Activated T-cell treated with anti-CD3 and anti-CD28 coated beads, Interleukin-2, amount 50 U/mL, for 4 hours (primary cell): ENCODE results near the gene OSGEP. TPM values are rescaled to one million over a fixed set of nuclear protein-coding genes. Genes with fewer than 3 reads are reported as not detected.

Source experiments
- ATAC-seq, 2 donors: fragments of 200-7000 bp; cut with Tn5 transposase; one replicate each; pipeline ENCODE4 v1.10.0; 2021
- DNase-seq: peaks from one replicate; pipeline ENCODE4 v3.0.0-alpha.2; 2020
- H3K27me3 Mint-ChIP-seq: one replicate; pipeline ENCODE4 v1.8.0; 2021; ENCODE audit warnings: low read depth, mixed read lengths
- H3K36me3 Mint-ChIP-seq: one replicate; pipeline ENCODE4 v1.8.0; 2022; ENCODE audit warnings: mixed read lengths; ENCODE audit not compliant: insufficient read depth
- H3K4me1 Mint-ChIP-seq: one replicate; pipeline ENCODE4 v1.8.0; 2021; ENCODE audit warnings: low read depth, mixed read lengths
- H3K4me3 Mint-ChIP-seq: one replicate; pipeline ENCODE4 v1.8.0; 2021; ENCODE audit warnings: mild to moderate bottlenecking, moderate library complexity, mixed read lengths
- H3K9me3 Mint-ChIP-seq: one replicate; pipeline ENCODE4 v1.8.0; 2021; ENCODE audit warnings: mixed read lengths
- total RNA-seq, 3 donors: library from RNA; stranded (reverse); gene quantifications; one replicate each; pipeline ENCODE4 v1.2.1, GENCODE V29; 2021

Gene OSGEP
- total RNA-seq, 3 donors from 2014 or later: 73.4 to 86.5 (median 75.4) TPM

DNA sequence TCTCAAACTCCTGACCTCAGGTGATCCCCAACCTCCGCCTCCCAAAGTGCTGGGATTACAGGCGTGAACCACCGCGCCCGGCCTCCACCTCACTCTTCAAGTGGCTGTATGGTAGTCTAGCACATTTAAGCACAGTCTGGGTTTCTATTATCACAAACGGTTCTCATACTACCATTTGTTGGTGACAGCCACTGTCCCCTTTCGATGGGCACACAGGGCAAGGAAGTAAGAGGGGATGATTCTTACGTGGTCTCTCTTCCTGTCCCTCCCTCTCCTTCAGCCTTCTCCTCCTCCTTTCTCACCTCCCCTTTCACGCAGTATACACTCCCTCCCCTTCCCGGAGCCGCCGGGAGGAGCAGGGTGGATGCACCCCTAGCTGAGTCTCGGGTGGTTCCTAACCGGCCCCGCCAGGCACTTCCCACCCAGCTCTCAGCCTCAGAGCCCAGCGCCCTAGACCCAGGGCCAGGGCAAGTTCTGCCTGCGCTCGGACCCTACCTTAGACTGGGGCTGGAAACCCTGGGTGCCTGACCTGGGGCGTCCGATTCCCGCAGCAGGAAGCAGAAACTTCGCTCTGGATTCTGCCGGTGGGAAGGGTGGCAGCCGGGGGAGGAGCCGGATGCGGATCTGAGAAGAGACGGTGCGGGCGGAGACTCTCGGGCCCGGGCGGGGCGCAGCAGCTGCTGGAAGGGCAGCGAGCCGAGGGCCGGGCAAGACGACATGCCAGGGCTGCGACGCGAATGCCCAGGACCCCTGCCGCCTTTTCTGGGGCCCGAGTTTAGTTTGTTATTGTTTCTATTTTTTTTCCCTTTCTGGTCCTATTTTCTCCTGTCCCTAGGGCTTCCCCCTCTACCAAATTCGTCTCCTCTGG lies 41.5 kb downstream of the OSGEP start, which contains the start of gene TEP1:
Gene TEP1, minus strand, starts transcription at position 626 of the 868 bp plus-strand sequence. CDS start 5,062 bp downstream, outside the sequence.
- H3K4me1 Mint-ChIP-seq: peaks cover 48% of the 10 kb centered on the region
- H3K36me3 Mint-ChIP-seq: peaks cover 8% of the 10 kb centered on the region

DNA sequence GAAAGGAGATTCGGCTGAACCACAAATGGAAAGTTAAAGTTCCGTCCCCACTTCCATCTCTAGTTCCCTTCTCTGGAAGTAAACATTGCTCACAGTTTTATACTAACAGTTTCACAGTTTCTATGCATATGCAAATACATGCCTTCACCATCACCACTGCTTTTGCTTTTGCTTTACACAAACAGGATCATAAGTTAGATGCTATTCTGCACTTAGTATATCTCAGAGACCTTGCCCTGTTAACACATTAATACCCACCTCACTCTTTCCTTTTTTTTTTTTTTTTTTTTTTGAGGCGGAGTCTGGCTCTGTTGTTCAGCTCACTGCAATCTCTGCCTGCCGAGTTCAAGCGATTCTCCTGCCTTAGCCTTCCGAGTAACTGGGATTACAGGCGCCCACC lies 42.2 kb downstream of the OSGEP start:
- Mint-ChIP-seq H3K4me1 (peaks cover 49% of the 10 kb centered on the region), H3K4me3 (peak overlapping the region; percentile 94), H3K27me3 (no peaks in the 10 kb centered on the region), H3K9me3 (no peaks in the 10 kb centered on the region), H3K36me3 (peaks cover 13% of the 10 kb centered on the region)
- DNase-seq (no peak), ATAC-seq (peak; percentile 47 to 58)

More for the DNA sequence above, 41.5 kb downstream of the OSGEP start, which contains the start of gene TEP1:
- ATAC-seq (peak; percentile 87 to 88), DNase-seq (peak; percentile 57)
- no peaks in the 10 kb centered on the region for H3K9me3 Mint-ChIP-seq
- H3K27me3 Mint-ChIP-seq: no peaks in the 10 kb centered on the region
- peak within 1 kb of the TSS; percentile 94 for H3K4me3 Mint-ChIP-seq

DNA sequence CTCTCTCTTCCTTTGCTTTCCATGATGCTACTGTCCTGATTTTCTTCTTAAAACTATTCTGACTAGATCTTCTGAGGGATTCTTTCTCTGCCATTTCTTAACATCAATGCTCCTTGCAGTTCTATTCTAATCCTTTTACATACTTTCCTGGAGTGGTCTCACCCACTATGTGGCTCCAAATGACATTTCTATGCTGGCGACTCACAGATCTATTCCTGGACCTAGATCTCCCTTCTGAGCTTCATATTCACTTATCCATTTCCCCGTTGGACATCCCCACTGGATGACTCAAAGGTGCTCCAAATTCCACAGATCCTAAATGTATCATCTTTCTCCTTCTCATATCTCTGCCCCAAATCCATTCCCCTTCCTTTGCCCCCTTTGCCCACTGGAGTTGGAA lies 45.4 kb downstream of the OSGEP start:
- Mint-ChIP-seq H3K9me3 (no peaks in the 10 kb centered on the region), H3K27me3 (no peaks in the 10 kb centered on the region), H3K4me1 (peaks cover 47% of the 10 kb centered on the region), H3K36me3 (peaks cover 35% of the 10 kb centered on the region), H3K4me3 (no peak overlapping the region)
- DNase-seq (no peak), ATAC-seq (no peak)

DNA sequence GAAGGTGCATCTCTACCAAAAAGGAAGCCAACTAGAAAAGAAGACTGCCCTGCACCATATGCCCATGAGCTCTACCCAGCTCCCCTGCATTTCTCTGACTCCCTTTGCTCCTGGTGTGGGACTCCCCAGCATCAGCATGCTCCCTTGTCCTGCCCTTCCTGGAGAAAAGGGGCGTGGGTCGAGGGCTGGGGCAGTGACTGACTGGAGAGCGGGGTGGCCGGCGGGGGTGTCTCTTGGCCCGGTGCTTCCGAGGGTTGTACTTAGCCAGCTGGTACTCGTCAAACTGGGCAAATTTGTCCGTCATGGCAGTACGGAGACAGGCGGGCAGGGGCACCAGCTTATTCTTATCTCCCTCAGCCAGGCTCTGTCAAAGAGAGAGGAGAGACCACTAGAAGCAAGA lies 51.1 kb downstream of the OSGEP start:
- peaks cover 53% of the 10 kb centered on the region for H3K36me3 Mint-ChIP-seq
- ATAC-seq: no peak

GRCh38 chr14:20400965-20401593 lies 53.5 kb downstream of the OSGEP start:
- Mint-ChIP-seq H3K27me3 (no peaks in the 10 kb centered on the region), H3K4me3 (peak overlapping the region; percentile 71), H3K36me3 (peaks cover 44% of the 10 kb centered on the region), H3K4me1 (peaks cover 29% of the 10 kb centered on the region), H3K9me3 (no peaks in the 10 kb centered on the region)
- no peak for DNase-seq
- peak; percentile 88 to 97 for ATAC-seq

More for the DNA sequence above, 51.1 kb downstream of the OSGEP start:
- DNase-seq: no peak
- no peaks in the 10 kb centered on the region for H3K27me3 Mint-ChIP-seq
- no peak overlapping the region for H3K4me3 Mint-ChIP-seq
- H3K4me1 Mint-ChIP-seq: peaks cover 33% of the 10 kb centered on the region
- no peaks in the 10 kb centered on the region for H3K9me3 Mint-ChIP-seq

DNA sequence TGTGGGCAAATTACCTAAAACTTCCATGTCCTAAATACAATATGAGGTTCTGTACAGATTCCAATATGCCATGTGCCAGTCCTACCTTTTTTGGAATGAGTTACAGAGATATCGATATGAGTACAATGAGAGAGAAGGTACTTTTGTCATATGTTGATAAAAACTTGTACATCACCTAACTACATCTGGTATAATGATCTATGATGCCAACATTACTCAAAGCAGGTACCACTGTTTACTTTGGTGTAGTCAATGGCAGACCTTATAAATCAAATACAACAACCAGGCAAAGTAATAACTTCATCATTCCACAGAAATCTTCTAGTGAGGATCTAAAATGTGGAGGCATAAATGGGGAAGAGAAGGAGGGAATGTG lies 54.0 kb downstream of the OSGEP start:
- Mint-ChIP-seq H3K27me3 (no peaks in the 10 kb centered on the region), H3K36me3 (peaks cover 45% of the 10 kb centered on the region), H3K4me1 (peaks cover 28% of the 10 kb centered on the region), H3K4me3 (peak overlapping the region; percentile 71), H3K9me3 (no peaks in the 10 kb centered on the region)
- peak; percentile 63 to 67 for ATAC-seq
- no peak for DNase-seq

- ATAC-seq: no peak
- peaks cover 40% of the 10 kb centered on the region for H3K36me3 Mint-ChIP-seq
- peaks cover 20% of the 10 kb centered on the region for H3K4me1 Mint-ChIP-seq
- no peak overlapping the region for H3K4me3 Mint-ChIP-seq
- DNase-seq: no peak
- no peaks in the 10 kb centered on the region for H3K27me3 Mint-ChIP-seq
- H3K9me3 Mint-ChIP-seq: no peaks in the 10 kb centered on the region
These were observed 57.1 kb downstream of the OSGEP start for GRCh38 chr14:20397511-20397910.

Other genes with a start within 250 kb of the OSGEP start
- not detected for gene OR11H6, start 231.1 kb downstream of the OSGEP start, total RNA-seq
- gene OR11H7, start 225.8 kb downstream of the OSGEP start, total RNA-seq: not detected
- gene OR11H4, start 215.5 kb downstream of the OSGEP start, total RNA-seq: not detected
- 10 to 100 TPM; 40.3 to 41.9 (median 41.5) TPM for gene TTC5, start 148.9 kb downstream of the OSGEP start, total RNA-seq
- gene CCNB1IP1, start 121.5 kb downstream of the OSGEP start, total RNA-seq: 10 to 100 TPM; 28.9 to 38.0 (median 33.0) TPM
- 10 to 100 TPM; 16.9 to 22.9 (median 22.1) TPM for gene PARP2, start 111.2 kb downstream of the OSGEP start, total RNA-seq
- gene TEP1, start 41.3 kb downstream of the OSGEP start, total RNA-seq: 10 to 100 TPM; 14.7 to 21.7 (median 19.3) TPM
- gene KLHL33, start 18.6 kb downstream of the OSGEP start, total RNA-seq: under 1 TPM in 1 of 3 donors, not detected in 2; 0.05 TPM
- gene APEX1, start 414 bp upstream of the OSGEP start, total RNA-seq: 100 to 1,000 TPM; 265 to 309 (median 300) TPM
- 10 to 100 TPM; 33.6 to 43.4 (median 39.9) TPM for gene PIP4P1, start 6.6 kb upstream of the OSGEP start, total RNA-seq
- gene PNP, start 14.6 kb upstream of the OSGEP start, total RNA-seq: 100 to 1,000 TPM; 198 to 236 (median 221) TPM
- gene RNASE10, start 50.7 kb upstream of the OSGEP start, total RNA-seq: under 1 TPM in 2 of 3 donors, not detected in 1; 0.16 to 0.30 TPM
- gene RNASE9, start 106.2 kb upstream of the OSGEP start, total RNA-seq: not detected
- gene RNASE11, start 133.2 kb upstream of the OSGEP start, total RNA-seq: not detected
- not detected for gene RNASE12, start 136.6 kb upstream of the OSGEP start, total RNA-seq
- not detected for gene OR6S1, start 186.9 kb upstream of the OSGEP start, total RNA-seq
- gene RNASE4, start 229.7 kb upstream of the OSGEP start, total RNA-seq: under 1 TPM; 0.08 to 0.18 (median 0.15) TPM
- gene ANG, start 234.0 kb upstream of the OSGEP start, total RNA-seq: under 1 TPM in 1 of 3 donors, not detected in 2; 0.19 TPM